ENCODE measurements around the gene NCR2. TPM values are rescaled to one million over a fixed set of nuclear protein-coding genes. Genes with fewer than 3 reads are reported as not detected.
"Not testable (repeated sequence)": the region's sequence is repeated elsewhere in the genome, so short reads cannot be mapped to it uniquely, and the experiment has no call there.

The NCR2 gene
- polyA plus RNA-seq (2013, experiment 1 of 2; ENCODE audit: insufficient read length), result not detected
- not detected for polyA plus RNA-seq (2013, experiment 2 of 2; ENCODE audit: insufficient read length)

- no peak for DNase-seq
Measured at GRCh38 chr6:41335296-41335695, at the start of gene NCR2. TSS of gene NCR2 (plus strand) at chr6:41335608. CDS start at chr6:41335877, 269 bp downstream.

- peak; percentile 40 for DNase-seq
Measured at GRCh38 chr6:41286544-41287346, 48.7 kb upstream of the NCR2 start, which contains the start of gene TREM1. TSS of gene TREM1 (minus strand) at chr6:41286682. CDS start at chr6:41286655, 27 bp downstream.

GRCh38 chr6:41288030-41288753, 47.2 kb upstream of the NCR2 start:
- DNase-seq, result no peak

GRCh38 chr6:41288754-41289129, 46.7 kb upstream of the NCR2 start:
- no peak for DNase-seq

- DNase-seq, result no peak
Measured at GRCh38 chr6:41289815-41290214, 45.6 kb upstream of the NCR2 start.

- no peak for DNase-seq
Measured at GRCh38 chr6:41291717-41292116, 43.7 kb upstream of the NCR2 start.

- no peak for DNase-seq
Measured at GRCh38 chr6:41294214-41294872, 41.1 kb upstream of the NCR2 start.

GRCh38 chr6:41297248-41297647, 38.2 kb upstream of the NCR2 start:
- not testable (repeated sequence) for DNase-seq

GRCh38 chr6:41298785-41299502, 36.5 kb upstream of the NCR2 start:
- DNase-seq, result no peak

- no peak for DNase-seq
Measured at GRCh38 chr6:41302638-41303037, 32.8 kb upstream of the NCR2 start.

GRCh38 chr6:41306187-41306854, 29.1 kb upstream of the NCR2 start:
- DNase-seq, result peak; percentile 37

GRCh38 chr6:41315203-41315602, 20.2 kb upstream of the NCR2 start:
- no peak for DNase-seq

- no peak for DNase-seq
Measured at GRCh38 chr6:41315943-41316620, 19.3 kb upstream of the NCR2 start.

GRCh38 chr6:41318261-41318653, 17.2 kb upstream of the NCR2 start:
- DNase-seq, result no peak

- DNase-seq, result peak; percentile 81
Measured at GRCh38 chr6:41318654-41319565, 16.5 kb upstream of the NCR2 start.

- DNase-seq, result no peak
Measured at GRCh38 chr6:41321183-41321582, 14.2 kb upstream of the NCR2 start.

- DNase-seq, result no peak
Measured at GRCh38 chr6:41325446-41326066, 9.9 kb upstream of the NCR2 start.

- no peak for DNase-seq
Measured at GRCh38 chr6:41326092-41326491, 9.3 kb upstream of the NCR2 start.

- DNase-seq, result no peak
Measured at GRCh38 chr6:41327177-41327576, 8.2 kb upstream of the NCR2 start.

Measured in fibroblast of skin of scalp (primary cell).